Mammary epithelial cell (primary cell): ENCODE data around the gene PLA2G5.

Source experiments
- EZH2 ChIP-seq: IDR thresholded peaks from 2 replicates; pipeline ENCODE4 v1.6.1; 2012; ENCODE audit warnings: low read length, inconsistent platforms, borderline replicate concordance
- TF ChIP-seq, protein P1 (sequence below), 2 donors: IDR thresholded peaks in 1 of 2; conservative IDR thresholded peaks in 1 of 2; 2 replicates each; pipeline ENCODE4 v1.5.1; 2011 to 2012; ENCODE audit warnings: inconsistent platforms in 2 of 2, low read length in 2 of 2, mild to moderate bottlenecking in 2 of 2, control low read depth in 1 of 2, low read depth in 1 of 2; ENCODE audit not compliant: insufficient read depth in 1 of 2; ENCODE audit errors: extremely low read depth in 1 of 2

DNA sequence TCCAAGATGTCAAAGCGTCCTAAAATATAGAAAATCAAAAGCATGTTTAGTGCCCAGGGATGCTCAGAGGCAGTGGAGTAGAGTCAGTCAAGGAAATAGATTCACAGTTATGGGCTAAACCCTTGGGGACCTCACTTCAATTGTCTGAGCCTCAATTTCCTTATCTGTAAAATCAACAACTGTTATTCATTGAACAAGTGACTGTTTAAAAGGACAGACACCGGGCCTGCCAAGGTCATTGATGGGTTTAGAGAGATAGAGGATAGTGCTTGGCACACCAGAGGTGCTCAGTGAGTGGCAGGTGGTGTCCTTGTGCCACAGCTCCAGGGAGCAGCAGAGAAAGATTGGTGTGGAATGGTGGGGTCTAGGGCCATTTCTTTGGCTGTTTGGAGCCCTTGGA is 12.8 kb downstream of the PLA2G5 start:
- TF ChIP-seq, protein P1, sequence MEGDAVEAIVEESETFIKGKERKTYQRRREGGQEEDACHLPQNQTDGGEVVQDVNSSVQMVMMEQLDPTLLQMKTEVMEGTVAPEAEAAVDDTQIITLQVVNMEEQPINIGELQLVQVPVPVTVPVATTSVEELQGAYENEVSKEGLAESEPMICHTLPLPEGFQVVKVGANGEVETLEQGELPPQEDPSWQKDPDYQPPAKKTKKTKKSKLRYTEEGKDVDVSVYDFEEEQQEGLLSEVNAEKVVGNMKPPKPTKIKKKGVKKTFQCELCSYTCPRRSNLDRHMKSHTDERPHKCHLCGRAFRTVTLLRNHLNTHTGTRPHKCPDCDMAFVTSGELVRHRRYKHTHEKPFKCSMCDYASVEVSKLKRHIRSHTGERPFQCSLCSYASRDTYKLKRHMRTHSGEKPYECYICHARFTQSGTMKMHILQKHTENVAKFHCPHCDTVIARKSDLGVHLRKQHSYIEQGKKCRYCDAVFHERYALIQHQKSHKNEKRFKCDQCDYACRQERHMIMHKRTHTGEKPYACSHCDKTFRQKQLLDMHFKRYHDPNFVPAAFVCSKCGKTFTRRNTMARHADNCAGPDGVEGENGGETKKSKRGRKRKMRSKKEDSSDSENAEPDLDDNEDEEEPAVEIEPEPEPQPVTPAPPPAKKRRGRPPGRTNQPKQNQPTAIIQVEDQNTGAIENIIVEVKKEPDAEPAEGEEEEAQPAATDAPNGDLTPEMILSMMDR (conservative IDR thresholded peaks at IDR 0.05 in 1 of 2, IDR thresholded peaks at IDR 0.05 in 1 of 2; ENCODE audit: extremely low read depth in 1 of 2, insufficient read depth in 1 of 2, low read depth in 1 of 2, low read length in 2 of 2): no peak
- no peak for TF ChIP-seq EZH2
